ENCODE results near the gene TNRC18.
A peak's percentile ranks its signal among the peaks of the same experiment; 100 is the strongest.

TNRC18 gene

DNA sequence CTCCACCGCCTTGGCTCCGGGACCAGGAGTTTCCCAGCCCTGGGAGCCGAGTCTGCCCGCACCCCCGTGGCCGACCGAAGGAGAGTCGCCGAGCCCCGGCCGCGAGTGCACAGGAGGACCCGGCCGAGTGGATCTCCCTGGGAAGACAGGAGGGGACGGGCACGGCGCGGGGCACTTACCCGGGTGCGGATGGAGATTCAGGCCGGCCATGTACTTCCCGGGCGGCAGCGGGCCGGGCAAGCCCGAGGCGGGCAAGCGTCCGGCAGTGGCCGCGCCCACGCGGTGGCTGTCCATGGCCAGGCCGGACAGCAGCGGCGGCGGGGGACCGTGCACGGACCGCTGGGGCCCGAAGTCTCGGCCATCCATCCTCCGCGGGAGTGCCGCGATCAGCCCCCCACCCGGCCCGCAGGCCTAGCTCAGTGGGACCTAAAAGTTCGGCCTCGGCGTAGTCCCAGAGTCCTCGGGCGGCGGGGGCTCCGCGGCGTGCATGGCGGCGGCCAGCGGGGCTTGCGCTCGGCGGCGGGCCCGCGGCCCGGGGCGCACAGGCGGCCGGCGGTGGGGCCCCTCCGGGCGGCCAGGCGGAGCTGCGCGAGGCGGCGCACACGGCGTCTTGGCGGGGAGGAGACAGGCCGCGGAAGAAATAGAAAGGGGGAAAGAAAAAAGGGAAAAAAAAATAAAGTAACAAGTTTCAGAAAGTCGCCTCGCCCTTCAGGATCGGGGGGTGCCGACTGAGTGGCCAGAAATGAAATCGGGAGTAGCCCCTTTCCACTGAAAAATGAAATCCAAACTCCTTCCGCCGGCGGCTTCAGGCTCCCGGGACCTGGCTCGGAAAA is 2.5 kb downstream of the TNRC18 start:
- Histone ChIP-seq H3K4me3 (ENCODE audit: insufficient read depth, low read depth, low read length) (peak overlapping the region; percentile 60), H3K27me3 (ENCODE audit: control insufficient read depth, insufficient read depth, low read length, poor library complexity, severe bottlenecking) (peaks cover 52% of the 10 kb centered on the region), H3K9me3 (ENCODE audit: control insufficient read depth, low read length) (no peaks in the 10 kb centered on the region), H3K4me1 (ENCODE audit: control insufficient read depth, insufficient read depth, low read length) (peaks cover 12% of the 10 kb centered on the region), H3K27ac (ENCODE audit: insufficient read depth, low read depth, low read length, poor library complexity, severe bottlenecking) (no peak overlapping the region), H3K36me3 (ENCODE audit: control insufficient read depth, insufficient read depth, low read length) (no peaks in the 10 kb centered on the region)
- WGBS, 2 experiments: 0 to 1% methylated on average over 93 of the region's 93 CpGs

DNA sequence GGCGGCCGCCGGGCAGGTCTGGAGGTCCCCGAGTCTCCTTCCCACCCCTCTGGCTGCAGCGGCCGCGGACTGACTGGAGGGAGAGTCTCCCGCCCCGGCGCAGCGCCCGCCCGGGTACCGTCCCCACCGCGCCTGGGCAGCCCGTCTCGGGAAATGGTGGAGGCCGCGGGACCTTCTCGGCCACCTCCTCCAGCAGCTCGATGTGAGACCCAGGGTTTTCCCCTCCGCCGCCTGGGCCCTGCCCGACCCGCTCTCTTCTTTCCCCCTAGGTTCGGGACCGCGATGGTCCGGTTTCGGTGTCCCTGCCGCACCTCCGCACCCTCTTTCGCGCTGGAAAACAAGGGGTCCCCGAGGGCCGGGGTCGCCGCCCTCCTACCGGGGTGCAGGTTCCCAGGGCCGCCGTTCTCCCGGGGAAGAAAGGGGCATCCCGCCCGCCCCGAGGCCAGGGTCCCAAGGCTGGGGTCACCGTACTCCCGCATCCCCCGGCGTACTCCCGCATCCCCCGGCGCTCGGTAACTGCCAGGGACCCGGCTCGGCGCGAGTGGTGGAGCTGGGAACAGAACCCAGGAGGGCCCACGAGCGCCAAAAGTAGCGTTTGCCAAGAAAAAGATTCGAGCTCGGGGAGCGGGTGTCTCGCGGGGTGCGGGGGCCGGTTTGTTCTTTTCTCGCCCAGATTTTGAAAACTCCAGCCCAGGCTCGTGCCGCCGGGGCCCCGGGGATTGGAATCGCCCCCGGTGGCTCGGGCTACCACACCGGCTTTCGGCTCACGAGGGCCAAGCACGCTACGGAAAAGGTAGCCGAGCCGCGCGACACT is 3.4 kb downstream of the TNRC18 start:
- Histone ChIP-seq H3K4me3 (ENCODE audit: insufficient read depth, low read depth, low read length) (peak overlapping the region; percentile 60), H3K9me3 (ENCODE audit: control insufficient read depth, low read length) (no peaks in the 10 kb centered on the region), H3K27ac (ENCODE audit: insufficient read depth, low read depth, low read length, poor library complexity, severe bottlenecking) (no peak overlapping the region), H3K27me3 (ENCODE audit: control insufficient read depth, insufficient read depth, low read length, poor library complexity, severe bottlenecking) (peaks cover 52% of the 10 kb centered on the region), H3K4me1 (ENCODE audit: control insufficient read depth, insufficient read depth, low read length) (peaks cover 12% of the 10 kb centered on the region), H3K36me3 (ENCODE audit: control insufficient read depth, insufficient read depth, low read length) (no peaks in the 10 kb centered on the region)
- WGBS, 2 experiments: 1% methylated on average over 85 of the region's 85 CpGs

DNA sequence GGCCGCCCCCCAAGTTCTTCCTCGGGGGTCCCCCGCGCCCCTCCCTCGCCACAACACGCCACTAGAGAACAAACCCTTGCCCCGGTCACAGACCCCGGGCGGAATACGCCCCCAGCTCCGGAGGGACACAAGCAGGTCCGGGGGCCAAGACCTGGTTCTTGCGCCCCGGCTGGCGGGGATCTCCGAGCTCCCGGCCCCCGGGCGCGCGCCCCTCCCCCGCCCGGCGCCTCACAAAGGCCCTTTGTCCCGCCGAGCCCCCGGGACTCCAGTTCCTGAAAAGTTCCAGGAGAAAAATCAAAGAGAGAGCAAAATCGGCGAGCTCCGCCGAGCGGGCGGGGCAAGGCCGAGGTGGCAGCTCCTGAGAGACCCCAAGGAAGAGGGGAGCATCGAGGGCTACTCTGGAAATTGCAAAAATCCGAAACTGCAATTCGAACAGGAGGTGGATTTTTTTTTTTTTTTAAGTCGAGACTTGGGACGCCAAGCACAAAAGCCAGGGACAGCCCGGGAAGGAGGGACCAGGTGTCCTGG is 4.0 kb downstream of the TNRC18 start:
- Histone ChIP-seq H3K4me3 (ENCODE audit: insufficient read depth, low read depth, low read length) (peak overlapping the region; percentile 60), H3K4me1 (ENCODE audit: control insufficient read depth, insufficient read depth, low read length) (peaks cover 12% of the 10 kb centered on the region), H3K27ac (ENCODE audit: insufficient read depth, low read depth, low read length, poor library complexity, severe bottlenecking) (no peak overlapping the region), H3K9me3 (ENCODE audit: control insufficient read depth, low read length) (no peaks in the 10 kb centered on the region), H3K27me3 (ENCODE audit: control insufficient read depth, insufficient read depth, low read length, poor library complexity, severe bottlenecking) (peaks cover 52% of the 10 kb centered on the region), H3K36me3 (ENCODE audit: control insufficient read depth, insufficient read depth, low read length) (no peaks in the 10 kb centered on the region)
- WGBS, 2 experiments: 0 to 1% methylated on average over 40 of the region's 40 CpGs

DNA sequence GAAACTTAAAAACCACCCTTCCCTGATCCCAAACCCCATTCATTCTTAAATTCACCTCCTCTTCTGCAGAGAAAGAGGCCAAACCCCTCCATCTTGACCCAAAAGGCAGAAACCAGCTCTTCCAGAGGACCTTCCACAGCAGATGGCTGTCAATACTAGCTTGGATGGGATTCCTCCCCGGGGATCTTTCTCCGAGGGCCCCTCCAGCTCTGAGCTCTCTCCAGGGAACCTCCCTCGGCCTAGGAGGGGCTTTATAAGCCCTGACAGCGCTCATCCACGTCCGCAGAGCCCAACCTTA is 5.4 kb downstream of the TNRC18 start:
- Histone ChIP-seq H3K36me3 (ENCODE audit: control insufficient read depth, insufficient read depth, low read length) (no peaks in the 10 kb centered on the region), H3K4me3 (ENCODE audit: insufficient read depth, low read depth, low read length) (peak overlapping the region; percentile 60), H3K27me3 (ENCODE audit: control insufficient read depth, insufficient read depth, low read length, poor library complexity, severe bottlenecking) (peaks cover 52% of the 10 kb centered on the region), H3K27ac (ENCODE audit: insufficient read depth, low read depth, low read length, poor library complexity, severe bottlenecking) (peak overlapping the region; percentile 61), H3K9me3 (ENCODE audit: control insufficient read depth, low read length) (no peaks in the 10 kb centered on the region), H3K4me1 (ENCODE audit: control insufficient read depth, insufficient read depth, low read length) (peaks cover 12% of the 10 kb centered on the region)
- 3 to 7% methylated on average over 6 of the region's 6 CpGs for WGBS, 2 experiments

DNA sequence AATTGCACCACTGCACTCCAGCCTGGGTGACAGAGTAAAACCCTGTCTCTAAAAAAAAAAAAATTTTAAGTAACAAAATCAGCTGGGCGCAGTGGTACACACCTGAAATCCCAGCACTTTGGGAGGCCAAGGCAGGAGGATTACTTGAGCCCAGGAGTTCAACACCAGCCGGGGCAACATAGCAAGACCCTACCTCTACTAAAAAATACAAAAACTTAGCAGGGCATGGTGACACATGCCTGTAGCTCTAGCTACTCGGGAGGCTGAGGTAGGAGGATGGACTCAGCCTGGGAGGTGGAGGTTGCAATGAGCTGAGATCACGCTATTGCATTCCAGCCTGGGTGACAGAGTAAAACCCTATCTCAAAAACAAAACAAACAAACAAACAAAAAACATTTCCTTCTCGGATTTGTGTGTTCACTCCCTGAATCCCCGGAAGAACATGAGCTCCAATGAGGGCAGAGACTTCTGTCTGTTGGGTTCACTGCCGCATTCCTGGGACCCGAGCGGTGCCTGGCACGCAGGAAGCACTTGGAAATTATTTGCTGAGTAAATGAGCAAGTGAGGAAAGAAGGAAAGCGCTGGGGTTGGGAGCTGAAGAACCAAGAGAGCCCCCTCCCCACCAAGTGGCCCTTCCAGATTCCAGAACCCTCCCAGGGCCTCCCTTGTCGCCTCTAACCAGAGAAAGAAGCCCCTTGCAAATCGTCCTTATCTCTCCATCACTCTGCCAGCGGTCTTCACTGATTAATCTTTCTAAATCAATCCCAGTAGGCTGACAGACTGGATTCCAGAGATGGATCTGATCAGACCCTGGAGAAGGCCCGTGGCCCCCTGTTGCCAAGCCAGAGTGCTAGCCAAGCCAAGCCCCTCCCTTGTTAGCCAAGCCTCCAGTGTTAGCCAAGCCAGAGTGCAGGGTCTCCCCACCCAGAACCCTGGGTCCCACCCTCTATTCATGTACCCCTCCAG is 6.2 kb downstream of the TNRC18 start:
- H3K27me3 ChIP-seq (ENCODE audit: control insufficient read depth, insufficient read depth, low read length, poor library complexity, severe bottlenecking): peaks cover 48% of the 10 kb centered on the region
- peak overlapping the region; percentile 6 for H3K4me3 ChIP-seq (ENCODE audit: insufficient read depth, low read depth, low read length)
- peak overlapping the region; percentile 61 for H3K27ac ChIP-seq (ENCODE audit: insufficient read depth, low read depth, low read length, poor library complexity, severe bottlenecking)
- peaks cover 12% of the 10 kb centered on the region for H3K4me1 ChIP-seq (ENCODE audit: control insufficient read depth, insufficient read depth, low read length)
- H3K9me3 ChIP-seq (ENCODE audit: control insufficient read depth, low read length): no peaks in the 10 kb centered on the region
- no peaks in the 10 kb centered on the region for H3K36me3 ChIP-seq (ENCODE audit: control insufficient read depth, insufficient read depth, low read length)
- 75 to 76% methylated on average over 15 of the region's 15 CpGs for WGBS, 2 experiments

DNA sequence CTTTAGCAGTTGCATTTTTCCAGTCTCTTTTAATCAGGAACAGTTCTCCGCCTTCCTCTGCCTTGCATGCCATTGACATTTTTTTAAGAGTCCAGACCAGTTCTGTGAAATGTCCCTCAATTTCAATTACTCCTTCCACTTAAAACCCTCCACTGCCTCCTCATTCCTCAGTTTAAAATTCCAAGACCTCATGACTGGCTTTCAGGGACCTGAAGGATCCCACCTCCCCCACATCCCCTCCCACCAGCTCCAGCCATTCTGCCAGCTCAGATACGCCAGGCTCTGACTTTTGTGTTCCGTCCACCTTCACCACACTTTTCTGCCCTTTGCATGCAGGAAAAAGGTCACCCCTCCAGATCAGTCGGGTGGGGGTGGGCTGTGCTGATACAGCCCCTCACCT is 8.7 kb downstream of the TNRC18 start:
- no peak overlapping the region for H3K27ac ChIP-seq (ENCODE audit: insufficient read depth, low read depth, low read length, poor library complexity, severe bottlenecking)
- H3K36me3 ChIP-seq (ENCODE audit: control insufficient read depth, insufficient read depth, low read length): no peaks in the 10 kb centered on the region
- no peaks in the 10 kb centered on the region for H3K9me3 ChIP-seq (ENCODE audit: control insufficient read depth, low read length)
- 76 to 78% methylated on average over 4 of the region's 4 CpGs for WGBS, 2 experiments
- peaks cover 23% of the 10 kb centered on the region for H3K27me3 ChIP-seq (ENCODE audit: control insufficient read depth, insufficient read depth, low read length, poor library complexity, severe bottlenecking)
- H3K4me1 ChIP-seq (ENCODE audit: control insufficient read depth, insufficient read depth, low read length): peaks cover 12% of the 10 kb centered on the region
- no peak overlapping the region for H3K4me3 ChIP-seq (ENCODE audit: insufficient read depth, low read depth, low read length)

DNA sequence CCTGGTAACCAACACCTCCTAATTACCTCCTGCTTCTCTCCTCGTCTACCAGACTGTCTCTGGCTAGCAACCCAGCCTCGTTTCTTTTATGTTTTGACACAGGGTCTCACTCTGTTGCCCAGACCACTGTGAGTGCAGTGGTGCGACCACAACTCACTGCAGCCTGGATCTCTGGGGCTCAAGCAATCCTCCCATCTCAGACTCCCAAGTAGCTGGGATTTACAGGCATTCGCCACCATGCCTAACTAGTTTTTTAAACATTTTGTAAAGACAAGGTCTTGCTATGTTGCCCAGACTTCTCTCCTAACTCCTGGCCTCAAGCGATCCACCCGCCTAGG is 10.2 kb downstream of the TNRC18 start:
- no peaks in the 10 kb centered on the region for H3K9me3 ChIP-seq (ENCODE audit: control insufficient read depth, low read length)
- peaks cover 10% of the 10 kb centered on the region for H3K4me1 ChIP-seq (ENCODE audit: control insufficient read depth, insufficient read depth, low read length)
- no peak overlapping the region for H3K4me3 ChIP-seq (ENCODE audit: insufficient read depth, low read depth, low read length)
- H3K36me3 ChIP-seq (ENCODE audit: control insufficient read depth, insufficient read depth, low read length): no peaks in the 10 kb centered on the region
- H3K27ac ChIP-seq (ENCODE audit: insufficient read depth, low read depth, low read length, poor library complexity, severe bottlenecking): no peak overlapping the region
- WGBS, 2 experiments: 79 to 81% methylated on average over 6 of the region's 6 CpGs
- peaks cover 27% of the 10 kb centered on the region for H3K27me3 ChIP-seq (ENCODE audit: control insufficient read depth, insufficient read depth, low read length, poor library complexity, severe bottlenecking)

DNA sequence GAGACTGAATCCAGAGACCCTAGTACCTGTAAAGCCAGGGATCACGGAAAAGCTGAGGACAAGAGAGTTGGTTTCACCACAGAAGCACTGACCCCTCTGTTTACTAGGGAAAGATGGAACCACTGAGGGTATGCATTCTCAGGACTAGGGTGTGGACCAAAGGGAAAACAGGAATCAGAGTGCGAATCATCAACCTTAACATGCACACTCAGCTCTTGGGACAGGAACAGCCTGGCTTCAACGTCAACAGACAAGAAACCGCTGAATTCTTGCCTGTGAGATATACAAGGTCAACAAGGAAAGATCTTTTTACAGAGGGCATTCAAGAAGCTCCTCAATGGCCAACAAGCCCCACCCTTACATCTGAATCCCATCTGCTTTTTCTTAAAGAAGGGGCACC is 14.9 kb downstream of the TNRC18 start:
- no peak overlapping the region for H3K27ac ChIP-seq (ENCODE audit: insufficient read depth, low read depth, low read length, poor library complexity, severe bottlenecking)
- no peaks in the 10 kb centered on the region for H3K9me3 ChIP-seq (ENCODE audit: control insufficient read depth, low read length)
- H3K27me3 ChIP-seq (ENCODE audit: control insufficient read depth, insufficient read depth, low read length, poor library complexity, severe bottlenecking): peaks cover 30% of the 10 kb centered on the region
- H3K4me3 ChIP-seq (ENCODE audit: insufficient read depth, low read depth, low read length): no peak overlapping the region
- H3K36me3 ChIP-seq (ENCODE audit: control insufficient read depth, insufficient read depth, low read length): no peaks in the 10 kb centered on the region
- WGBS, 2 experiments: 63 to 64% methylated on average over 4 of the region's 4 CpGs
- H3K4me1 ChIP-seq (ENCODE audit: control insufficient read depth, insufficient read depth, low read length): no peaks in the 10 kb centered on the region

DNA sequence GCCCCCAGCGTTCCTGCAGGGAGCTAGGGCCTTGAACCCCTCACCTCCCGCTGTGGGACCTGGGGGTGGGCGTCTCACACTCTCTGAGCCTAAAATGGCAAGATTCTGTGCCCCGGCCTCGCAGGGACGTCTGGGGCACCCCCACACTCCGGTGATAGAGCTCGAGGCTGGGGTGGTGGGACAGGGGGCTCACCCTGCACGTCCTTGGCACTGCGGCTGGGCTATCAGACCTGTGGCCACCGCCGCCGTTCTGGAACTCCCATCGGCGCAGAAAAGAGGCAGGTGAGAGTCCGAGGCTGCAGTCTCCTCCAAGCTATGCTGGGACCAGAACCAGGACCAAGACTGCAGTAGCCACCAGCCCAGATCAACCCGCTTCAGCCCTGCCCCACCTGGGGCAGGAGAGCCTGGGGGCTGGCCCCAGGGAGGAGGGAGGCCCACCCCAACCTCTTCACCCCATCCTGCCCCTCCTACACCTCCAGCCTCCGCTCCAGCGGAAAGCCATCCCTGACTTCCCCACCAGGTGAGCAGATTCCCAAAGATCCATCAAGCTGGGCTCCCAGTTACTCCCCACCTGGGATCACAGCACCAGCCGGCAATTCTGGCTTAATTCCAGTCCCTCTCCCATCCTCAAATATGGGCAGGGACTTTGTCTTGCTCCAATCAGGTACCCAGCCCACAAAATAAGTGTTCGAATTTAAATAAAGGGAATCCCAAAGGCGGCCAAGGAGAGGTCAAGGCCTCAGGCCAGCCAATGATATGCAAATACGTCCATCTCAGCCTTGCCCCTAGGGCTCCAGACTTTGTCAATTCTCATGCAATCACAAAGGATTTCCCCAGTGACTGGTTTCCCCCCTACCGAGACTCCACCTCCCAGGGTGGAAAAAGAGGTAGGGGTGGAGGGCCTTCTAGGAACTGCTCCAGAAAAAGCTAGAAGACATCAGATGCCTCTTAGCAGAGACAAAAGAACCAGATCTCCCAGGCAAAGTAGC is 16.4 kb downstream of the TNRC18 start:
- no peak overlapping the region for H3K27ac ChIP-seq (ENCODE audit: insufficient read depth, low read depth, low read length, poor library complexity, severe bottlenecking)
- H3K27me3 ChIP-seq (ENCODE audit: control insufficient read depth, insufficient read depth, low read length, poor library complexity, severe bottlenecking): peaks cover 30% of the 10 kb centered on the region
- H3K36me3 ChIP-seq (ENCODE audit: control insufficient read depth, insufficient read depth, low read length): no peaks in the 10 kb centered on the region

More for the DNA sequence above, 16.4 kb downstream of the TNRC18 start:
- no peak overlapping the region for H3K4me3 ChIP-seq (ENCODE audit: insufficient read depth, low read depth, low read length)
- H3K4me1 ChIP-seq (ENCODE audit: control insufficient read depth, insufficient read depth, low read length): no peaks in the 10 kb centered on the region
- WGBS, 2 experiments: 24% methylated on average over 24 of the region's 24 CpGs
- H3K9me3 ChIP-seq (ENCODE audit: control insufficient read depth, low read length): no peaks in the 10 kb centered on the region
